ENCODE results near the gene ITPRID2. TPM values are rescaled to one million over a fixed set of nuclear protein-coding genes. Genes with fewer than 3 reads are reported as not detected.
A peak's percentile ranks its signal among the peaks of the same experiment; 100 is the strongest.

Gene ITPRID2
- total RNA-seq, 1 experiment from 2014 or later: 1,605 TPM

DNA sequence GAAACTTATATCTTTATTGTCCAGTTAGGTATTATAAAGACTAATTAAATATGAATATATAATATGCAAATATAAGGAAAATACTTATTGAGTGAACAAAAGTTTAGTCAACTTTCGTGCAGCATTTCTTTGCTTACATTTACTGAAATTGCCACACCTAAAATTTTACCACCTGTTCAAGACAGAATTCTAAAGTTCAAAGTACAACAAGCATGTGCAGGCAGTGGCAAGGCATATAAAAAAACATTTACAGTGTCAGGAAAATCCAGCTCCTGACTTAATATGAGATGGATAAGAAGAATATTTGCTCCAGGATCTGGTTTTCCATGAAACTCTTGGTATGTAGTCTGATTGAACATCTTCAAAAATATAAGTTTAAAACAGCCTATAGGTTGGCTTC, 4.8 kb downstream of the ITPRID2 start:
- Histone ChIP-seq H3K79me2 (ENCODE audit: insufficient read depth, low read length) (peaks cover 95% of the 10 kb centered on the region), H2AFZ (ENCODE audit: low read depth, low read length, poor library complexity, severe bottlenecking) (no peak overlapping the region), H3K4me2 (ENCODE audit: low read length) (peak overlapping the region; percentile 92), H3K9ac (ENCODE audit: low read length) (peak overlapping the region; percentile 84), H3K4me3 (replicated peaks in 1 of 2; ENCODE audit: low read depth in 1 of 2, low read length in 2 of 2) (peak overlapping the region; percentile 74 to 81; a peak in 2 of 4 replicates), H3K36me3 (ENCODE audit: control insufficient read depth in 1 of 2, insufficient read depth in 2 of 2, low read length in 2 of 2) (peaks cover 68 to 77% of the 10 kb centered on the region in 2 experiments), H4K20me1 (ENCODE audit: insufficient read depth) (peaks cover 7% of the 10 kb centered on the region; the same call in 1 of the 2 replicates), H3K27ac (ENCODE audit: low read depth, low read length) (peak overlapping the region; percentile 99), H3K27me3 (ENCODE audit: insufficient read depth, low read length) (no peaks in the 10 kb centered on the region), H3K9me2 (ENCODE audit: insufficient read depth) (no peaks in the 10 kb centered on the region), H3K4me1 (ENCODE audit: control insufficient read depth in 1 of 2, insufficient read depth in 2 of 2, low read length in 2 of 2) (peaks cover 72 to 81% of the 10 kb centered on the region in 2 experiments), H3K9me3 (ENCODE audit: control insufficient read depth in 1 of 2, insufficient read depth in 1 of 2, low read depth in 1 of 2, low read length in 2 of 2) (no peaks in the 10 kb centered on the region)
- ChIA-PET RAD21 (ENCODE audit: low non-redundant PET in 1 of 2, low total read pairs in 2 of 2, uncharacterized antibody in 2 of 2, unreplicated experiment in 2 of 2) (no interaction called here), POLR2A (interaction anchor here (1.0 to 5.1 kb wide), 9 partner anchors 14 to 154 kb away, joined by 3 to 32 read pairs (median 8); no protein-coding TSS in a partner anchor), CTCF (no interaction called here)
- TF ChIP-seq SP1 (IDR thresholded peaks at IDR 0.05; ENCODE audit: low read depth) (peak; percentile 6; the same call in 1 of the 2 replicates), EZH2 (IDR thresholded peaks at IDR 0.05) (no peak), POLR2A (IDR thresholded peaks at IDR 0.05; ENCODE audit: borderline replicate concordance, extremely low read depth, insufficient read depth, insufficient read length) (no peak), EZH2phosphoT487 (IDR thresholded peaks at IDR 0.05; ENCODE audit: borderline replicate concordance) (no peak), JUND (IDR thresholded peaks at IDR 0.05) (no peak), SIN3A (IDR thresholded peaks at IDR 0.05; ENCODE audit: low read depth) (peak; percentile 18; the same call in 1 of the 2 replicates), CBX3 (IDR thresholded peaks at IDR 0.05; ENCODE audit: low read depth) (no peak), POLR2AphosphoS5 (IDR thresholded peaks at IDR 0.05; ENCODE audit: low read depth, low read length) (no peak; the same call in 1 of the 2 replicates)
- TF ChIP-seq, protein P1, sequence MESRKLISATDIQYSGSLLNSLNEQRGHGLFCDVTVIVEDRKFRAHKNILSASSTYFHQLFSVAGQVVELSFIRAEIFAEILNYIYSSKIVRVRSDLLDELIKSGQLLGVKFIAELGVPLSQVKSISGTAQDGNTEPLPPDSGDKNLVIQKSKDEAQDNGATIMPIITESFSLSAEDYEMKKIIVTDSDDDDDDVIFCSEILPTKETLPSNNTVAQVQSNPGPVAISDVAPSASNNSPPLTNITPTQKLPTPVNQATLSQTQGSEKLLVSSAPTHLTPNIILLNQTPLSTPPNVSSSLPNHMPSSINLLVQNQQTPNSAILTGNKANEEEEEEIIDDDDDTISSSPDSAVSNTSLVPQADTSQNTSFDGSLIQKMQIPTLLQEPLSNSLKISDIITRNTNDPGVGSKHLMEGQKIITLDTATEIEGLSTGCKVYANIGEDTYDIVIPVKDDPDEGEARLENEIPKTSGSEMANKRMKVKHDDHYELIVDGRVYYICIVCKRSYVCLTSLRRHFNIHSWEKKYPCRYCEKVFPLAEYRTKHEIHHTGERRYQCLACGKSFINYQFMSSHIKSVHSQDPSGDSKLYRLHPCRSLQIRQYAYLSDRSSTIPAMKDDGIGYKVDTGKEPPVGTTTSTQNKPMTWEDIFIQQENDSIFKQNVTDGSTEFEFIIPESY (IDR thresholded peaks at IDR 0.05; ENCODE audit: extremely low read depth, insufficient replicate concordance, low read length): no peak
- no TSS peak for BruUV-seq (replicated peaks)
- ATAC-seq (no peak), DNase-seq (ENCODE audit: low read depth, low spot score) (no peak)
- intact Hi-C loops (cut with micrococcal nuclease): no loop called here
